ENCODE measurements around the gene SHISA4.

- TF ChIP-seq EZH2 (IDR thresholded peaks at IDR 0.05; ENCODE audit: borderline replicate concordance, low read depth, low read length, severe bottlenecking) (no peak), CTCF (IDR thresholded peaks at IDR 0.05; ENCODE audit: borderline replicate concordance, extremely low read depth, low read length, poor library complexity, severe bottlenecking) (no peak)
These were observed 13.5 kb downstream of the SHISA4 start for GRCh38 chr1:201902198-201902597.

Data from DND-41 (cell line).